ENCODE measurements around the gene CREB3L1. TPM values are rescaled to one million over a fixed set of nuclear protein-coding genes. Genes with fewer than 3 reads are reported as not detected.

The CREB3L1 gene
- total RNA-seq, 1 donor from 2014 or later, result 0.41 TPM

GRCh38 chr11:46361283-46362155 lies 84.1 kb downstream of the CREB3L1 start:
- no peak for FAIRE-seq
- peak in 1 of 2 donors; percentile 80 for DNase-seq (ENCODE audit: low spot score in 2 of 2)

- DNase-seq (ENCODE audit: low spot score in 2 of 2) (no peak), FAIRE-seq (no peak)
These were observed 84.9 kb downstream of the CREB3L1 start for GRCh38 chr11:46362156-46363030.

GRCh38 chr11:46363031-46363407 lies 85.6 kb downstream of the CREB3L1 start:
- no peak for FAIRE-seq
- DNase-seq (ENCODE audit: low spot score in 2 of 2), result peak in 1 of 2 donors; percentile 71

GRCh38 chr11:46363455-46364005 lies 86.1 kb downstream of the CREB3L1 start:
- FAIRE-seq (no peak), DNase-seq (ENCODE audit: low spot score in 2 of 2) (peak; percentile 70 to 72)

- FAIRE-seq (no peak), DNase-seq (ENCODE audit: low spot score in 2 of 2) (no peak)
These were observed 86.6 kb downstream of the CREB3L1 start for GRCh38 chr11:46364056-46364455.

- DNase-seq (ENCODE audit: low spot score in 2 of 2) (no peak), FAIRE-seq (no peak)
These were observed 87.3 kb downstream of the CREB3L1 start for GRCh38 chr11:46364791-46365190.

GRCh38 chr11:46366260-46366659 lies 88.8 kb downstream of the CREB3L1 start:
- no peak for FAIRE-seq

GRCh38 chr11:46366661-46367161 lies 89.2 kb downstream of the CREB3L1 start:
- no peak for FAIRE-seq

More at GRCh38 chr11:46366260-46366659, 88.8 kb downstream of the CREB3L1 start:
- no peak for DNase-seq (ENCODE audit: low spot score in 2 of 2)

GRCh38 chr11:46367244-46367915 lies 89.9 kb downstream of the CREB3L1 start:
- no peak for FAIRE-seq
- DNase-seq (ENCODE audit: low spot score in 2 of 2), result peak; percentile 71 to 72

More at GRCh38 chr11:46366661-46367161, 89.2 kb downstream of the CREB3L1 start:
- no peak for DNase-seq (ENCODE audit: low spot score in 2 of 2)

- DNase-seq (ENCODE audit: low spot score in 2 of 2) (no peak), FAIRE-seq (no peak)
These were observed 90.4 kb downstream of the CREB3L1 start for GRCh38 chr11:46367916-46368267.

- FAIRE-seq (no peak), DNase-seq (ENCODE audit: low spot score in 2 of 2) (no peak)
These were observed 92.1 kb downstream of the CREB3L1 start for GRCh38 chr11:46369458-46370152.

GRCh38 chr11:46370253-46370652 lies 92.8 kb downstream of the CREB3L1 start:
- DNase-seq (ENCODE audit: low spot score in 2 of 2) (no peak), FAIRE-seq (no peak)

Other genes starting within 250 kb of the CREB3L1 start
- 28.9 TPM for gene PHF21A, start 156.2 kb upstream of the CREB3L1 start, total RNA-seq
- gene DGKZ, start 69.8 kb downstream of the CREB3L1 start, total RNA-seq, result 43.2 TPM
- 11.4 TPM for gene MDK, start 104.0 kb downstream of the CREB3L1 start, total RNA-seq
- 6.1 TPM for gene CHRM4, start 114.1 kb downstream of the CREB3L1 start, total RNA-seq